Lower leg skin (tissue), 4 donors: ENCODE measurements around the gene CITED4. TPM values are rescaled to one million over a fixed set of nuclear protein-coding genes. Genes with fewer than 3 reads are reported as not detected.
A peak's percentile ranks its signal among the peaks of the same experiment; 100 is the strongest.

Experiments
- DNase-seq, 2 donors: peaks; one replicate each; pipeline ENCODE4 v3.0.0-alpha.2; 2019; ENCODE audit warnings: low spot score in 2 of 2
- H3K4me3 ChIP-seq: fragments of 200-600 bp; sonication (generic); 2 replicates; pipeline ENCODE4 v1.5.1; 2017; ENCODE audit warnings: mild to moderate bottlenecking, low read depth; ENCODE audit not compliant: poor library complexity, severe bottlenecking
- POLR2A ChIP-seq, 2 donors: fragments of 450-650 bp; IDR thresholded peaks; one replicate each; pipeline ENCODE4 v1.6.1; 2016 to 2017; ENCODE audit warnings: antibody characterized with exemption in 2 of 2, mild to moderate bottlenecking in 1 of 2, moderate library complexity in 1 of 2
- WGBS, 2 donors: methylation state at CpG; one replicate each; pipeline ENCODE4 v1.1.5; 2018; 5-methylcytosine and 5-hydroxymethylcytosine counted together
- intact Hi-C: fragments of 100-400 bp; cut with DNase I; formaldehyde crosslinking; loops from one replicate; pipeline ENCODE4 v1.15.0; 2023; ENCODE audit warnings: low total_unique reads
- total RNA-seq, 4 donors: library from RNA; depleted of rRNA; stranded (reverse); fragments of >200 nt; gene quantifications; one replicate each; pipeline ENCODE4 v1.1.0, GENCODE V29; 2016
- TF ChIP-seq, protein P1 (sequence below), 3 donors: fragments of 450-650 bp; IDR thresholded peaks; one replicate each; pipeline ENCODE4 v1.5.1; 2016; ENCODE audit warnings: antibody characterized with exemption in 3 of 3, mild to moderate bottlenecking in 3 of 3, moderate library complexity in 2 of 3

Gene CITED4
- total RNA-seq, 4 donors from 2014 or later, result 135 to 172 (median 150) TPM

DNA sequence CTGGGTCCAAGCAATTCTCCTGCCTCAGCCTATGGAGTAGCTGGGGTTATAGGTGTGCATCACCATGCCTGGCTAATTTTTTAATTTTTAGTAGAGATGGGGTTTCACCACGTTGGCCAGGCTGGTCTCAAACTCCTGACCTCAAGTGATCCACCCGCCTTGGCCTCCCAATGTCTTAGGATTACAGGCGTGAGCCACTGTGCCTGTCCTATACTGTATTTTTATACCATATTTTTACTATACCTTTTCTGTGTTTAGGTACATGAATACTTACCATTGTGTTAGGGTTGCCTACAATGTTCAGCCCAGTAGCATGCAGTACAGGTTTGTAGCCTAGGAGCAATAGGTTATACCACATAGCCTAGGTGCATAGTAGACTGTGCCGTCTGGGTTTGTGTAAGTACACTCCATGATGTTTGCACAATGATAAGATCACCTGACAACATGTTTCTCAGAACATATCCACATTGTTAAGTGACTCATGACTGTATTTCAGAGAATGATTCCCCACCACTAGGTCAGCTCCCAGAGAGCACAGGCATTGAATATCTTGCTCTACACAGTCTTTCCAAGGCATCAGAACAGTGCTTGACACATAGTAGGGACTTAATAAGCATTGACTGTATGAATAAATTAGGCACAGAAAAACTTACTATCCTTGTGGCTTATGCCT lies 6.0 kb upstream of the CITED4 start:
- 73 to 82% methylated on average over 4 of the region's 4 CpGs for WGBS, 2 donors
- no peak overlapping the region for H3K4me3 ChIP-seq
- intact Hi-C loops, result no loop called here
- DNase-seq, result no peak
- TF ChIP-seq, protein P1, sequence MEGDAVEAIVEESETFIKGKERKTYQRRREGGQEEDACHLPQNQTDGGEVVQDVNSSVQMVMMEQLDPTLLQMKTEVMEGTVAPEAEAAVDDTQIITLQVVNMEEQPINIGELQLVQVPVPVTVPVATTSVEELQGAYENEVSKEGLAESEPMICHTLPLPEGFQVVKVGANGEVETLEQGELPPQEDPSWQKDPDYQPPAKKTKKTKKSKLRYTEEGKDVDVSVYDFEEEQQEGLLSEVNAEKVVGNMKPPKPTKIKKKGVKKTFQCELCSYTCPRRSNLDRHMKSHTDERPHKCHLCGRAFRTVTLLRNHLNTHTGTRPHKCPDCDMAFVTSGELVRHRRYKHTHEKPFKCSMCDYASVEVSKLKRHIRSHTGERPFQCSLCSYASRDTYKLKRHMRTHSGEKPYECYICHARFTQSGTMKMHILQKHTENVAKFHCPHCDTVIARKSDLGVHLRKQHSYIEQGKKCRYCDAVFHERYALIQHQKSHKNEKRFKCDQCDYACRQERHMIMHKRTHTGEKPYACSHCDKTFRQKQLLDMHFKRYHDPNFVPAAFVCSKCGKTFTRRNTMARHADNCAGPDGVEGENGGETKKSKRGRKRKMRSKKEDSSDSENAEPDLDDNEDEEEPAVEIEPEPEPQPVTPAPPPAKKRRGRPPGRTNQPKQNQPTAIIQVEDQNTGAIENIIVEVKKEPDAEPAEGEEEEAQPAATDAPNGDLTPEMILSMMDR (IDR thresholded peaks at IDR 0.05), result no peak
- TF ChIP-seq POLR2A (IDR thresholded peaks at IDR 0.05), result no peak

GRCh38 chr1:40861224-40862003 lies 749 bp downstream of the CITED4 start:
- H3K4me3 ChIP-seq, result peak overlapping the region; percentile 44
- TF ChIP-seq, protein P1 (IDR thresholded peaks at IDR 0.05), result no peak
- TF ChIP-seq POLR2A (IDR thresholded peaks at IDR 0.05), result no peak
- DNase-seq, result no peak
- intact Hi-C loops, result no loop called here
- WGBS, 2 donors, result 4 to 12% methylated on average over 26 to 47 of the region's 98 CpGs

GRCh38 chr1:40860706-40861223 lies 1.4 kb downstream of the CITED4 start:
- TF ChIP-seq, protein P1 (IDR thresholded peaks at IDR 0.05), result no peak
- TF ChIP-seq POLR2A (IDR thresholded peaks at IDR 0.05), result no peak
- no peak for DNase-seq
- H3K4me3 ChIP-seq, result peak overlapping the region; percentile 26
- intact Hi-C loops, result no loop called here
- 21 to 30% methylated on average over 10 of the region's 10 CpGs for whole genome bisulfite sequencing, 2 donors

DNA sequence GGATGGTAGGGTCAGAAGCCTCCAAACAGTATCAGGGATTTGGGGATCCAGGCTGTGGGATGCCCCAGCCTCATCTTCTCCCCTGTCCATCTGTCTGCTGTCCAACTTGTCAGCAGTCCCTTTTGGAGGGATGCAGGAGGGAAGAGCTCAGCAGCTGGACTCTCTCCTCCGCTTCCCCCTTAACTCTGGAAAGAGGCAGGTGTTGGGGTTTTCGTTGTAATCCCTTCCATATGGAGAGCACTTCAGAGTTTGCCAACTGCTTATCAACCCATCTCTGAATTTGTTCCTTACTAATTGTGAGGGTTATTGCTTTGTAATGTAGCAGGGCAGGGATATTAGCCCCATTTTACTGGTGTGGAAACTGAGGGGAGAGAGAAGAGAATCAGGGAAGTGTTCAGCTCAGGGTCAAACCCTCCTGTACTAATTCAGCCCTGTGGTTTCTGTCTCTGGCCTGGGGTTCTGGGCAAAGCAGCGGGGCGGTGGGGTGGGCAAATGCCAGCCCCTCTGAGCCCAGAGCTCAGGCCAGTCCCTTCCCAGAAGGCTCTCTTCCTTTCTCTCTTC lies 3.2 kb downstream of the CITED4 start:
- 79 to 81% methylated on average over 4 of the region's 4 CpGs for WGBS, 2 donors
- intact Hi-C loops, result no loop called here
- TF ChIP-seq, protein P1 (IDR thresholded peaks at IDR 0.05), result no peak
- TF ChIP-seq POLR2A (IDR thresholded peaks at IDR 0.05), result no peak

DNA sequence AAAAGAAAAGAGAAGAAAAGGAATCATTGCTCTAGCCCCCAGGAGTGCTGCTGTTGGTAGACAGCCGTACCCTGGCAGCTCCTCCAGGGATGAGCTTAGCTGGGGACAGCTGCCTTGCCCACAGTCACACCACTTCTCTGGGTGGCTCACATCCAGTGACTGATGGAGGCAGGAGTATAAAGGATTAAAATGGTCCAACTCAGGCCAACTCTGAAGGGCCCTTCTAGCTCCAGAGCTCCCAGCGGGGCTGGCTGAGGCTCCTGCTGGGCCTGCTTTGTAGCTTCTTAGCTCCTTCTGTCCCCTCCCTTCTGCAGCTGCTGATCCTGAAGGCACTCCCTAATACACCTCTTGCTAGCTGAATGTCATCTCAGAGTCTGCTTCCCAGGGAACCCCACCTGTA lies 4.4 kb downstream of the CITED4 start:
- intact Hi-C loops, result no loop called here
- no peak overlapping the region for H3K4me3 ChIP-seq
- TF ChIP-seq, protein P1 (IDR thresholded peaks at IDR 0.05), result no peak
- no peak for TF ChIP-seq POLR2A (IDR thresholded peaks at IDR 0.05)
- 78 to 80% methylated on average over 1 to 2 of the region's 2 CpGs for WGBS, 2 donors
- DNase-seq, result no peak

More for the DNA sequence above, 3.2 kb downstream of the CITED4 start:
- no peak for DNase-seq
- H3K4me3 ChIP-seq, result no peak overlapping the region
